HL-60/S4 (cell line): Measurements from ENCODE around the gene AAGAB.

Source experiments
- in situ Hi-C: fragments of 300-500 bp; cut with MboI; formaldehyde crosslinking; loops from 2 replicates; pipeline ENCODE4 v1.14.3; 2022; ENCODE audit warnings: low sequenced_read_pairs

Gene AAGAB

DNA sequence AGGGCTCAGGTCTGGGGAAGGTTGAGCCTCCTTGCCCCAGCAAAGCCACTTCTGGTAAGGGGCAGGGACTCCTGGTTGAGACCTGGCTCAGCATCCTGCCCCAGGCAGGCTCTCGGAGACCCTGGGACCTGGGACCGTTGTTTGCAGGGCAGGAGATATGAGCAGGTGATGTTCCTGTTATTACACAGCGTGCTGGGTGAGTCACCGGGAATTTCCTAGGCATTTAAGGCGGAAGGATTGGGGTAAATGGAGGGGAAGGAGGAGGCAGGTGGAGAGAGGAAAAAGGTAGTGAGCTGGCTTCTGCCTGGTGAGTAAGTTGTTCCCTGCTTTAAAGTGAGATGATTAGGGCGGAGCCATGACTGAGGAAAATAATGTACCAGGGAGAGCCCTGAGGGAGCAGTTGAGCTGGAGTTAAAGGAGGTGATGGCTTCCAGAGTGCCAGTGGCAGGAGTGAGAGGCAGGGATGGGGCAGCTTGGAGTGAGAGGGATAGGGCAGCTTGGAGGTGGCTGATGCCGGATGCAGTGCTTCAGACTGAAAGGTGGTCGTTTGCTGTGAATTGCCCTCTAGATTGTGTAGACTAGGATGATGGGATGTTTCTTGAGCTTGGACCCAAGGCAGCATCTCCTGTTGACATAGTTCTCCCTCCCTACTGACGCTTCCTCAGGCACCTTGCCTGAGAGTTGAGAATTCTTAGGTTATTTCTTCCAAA, 79.4 kb downstream of the AAGAB start:
- in situ Hi-C loops = no loop called here

DNA sequence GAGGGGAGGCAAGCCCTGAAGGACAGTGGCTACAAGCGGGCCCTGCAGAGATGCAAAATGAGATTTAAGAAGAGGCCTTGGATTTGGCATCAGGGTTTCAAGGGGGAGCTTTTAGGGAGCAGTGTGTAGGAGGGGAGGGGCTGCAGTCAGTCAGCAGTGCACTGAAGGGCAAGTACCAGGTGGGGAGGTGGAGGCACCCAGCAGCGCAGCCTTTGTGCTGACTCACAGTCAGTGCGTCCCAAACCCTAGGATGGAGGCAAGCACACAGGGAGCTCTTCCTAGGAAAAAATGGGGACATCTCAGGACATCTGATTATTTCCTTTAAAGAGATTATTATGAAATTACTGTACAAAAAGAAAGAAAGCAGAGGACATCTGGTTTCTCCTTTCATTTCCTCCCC, 80.0 kb downstream of the AAGAB start:
- in situ Hi-C loops = no loop called here

DNA sequence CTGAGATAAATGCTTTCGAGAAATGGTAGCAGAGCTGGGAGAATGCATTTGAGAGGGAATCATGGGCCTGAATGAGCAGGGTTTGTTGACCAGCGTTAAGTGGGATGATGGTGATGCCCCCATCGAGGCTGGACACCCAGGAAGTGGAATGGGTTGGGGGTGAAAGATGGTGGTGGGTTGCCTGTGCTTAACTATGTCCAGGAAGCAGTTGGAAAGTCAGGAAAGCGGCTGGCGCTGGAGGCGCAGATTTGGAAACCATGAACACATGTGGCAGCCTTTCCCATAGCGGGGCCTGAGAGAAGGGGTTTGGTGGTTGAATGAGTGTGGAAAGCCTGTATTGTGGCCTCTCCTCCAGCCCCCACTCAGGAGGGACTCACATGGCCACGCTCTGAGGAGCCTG, 80.7 kb downstream of the AAGAB start:
- in situ Hi-C loops = no loop called here

DNA sequence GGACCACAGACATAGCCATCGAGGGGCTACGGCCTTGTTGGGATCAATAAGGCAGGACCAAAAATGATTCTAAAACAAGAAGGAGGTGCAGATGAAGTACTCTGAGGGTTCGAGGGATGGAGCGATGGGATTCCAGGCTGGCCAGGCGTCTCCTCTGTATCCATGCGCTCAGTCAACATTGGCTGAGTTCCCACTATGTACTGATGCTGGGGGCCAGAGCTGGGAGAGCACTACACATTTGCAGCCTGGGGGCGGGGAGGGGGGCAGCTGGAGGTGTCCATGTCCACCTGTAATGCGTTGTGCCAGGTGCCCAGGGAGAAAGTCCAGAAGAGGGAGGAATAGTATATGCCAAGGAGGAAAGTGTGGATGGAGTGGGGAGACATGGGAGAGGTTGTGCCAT, 81.5 kb downstream of the AAGAB start:
- in situ Hi-C loops = no loop called here

DNA sequence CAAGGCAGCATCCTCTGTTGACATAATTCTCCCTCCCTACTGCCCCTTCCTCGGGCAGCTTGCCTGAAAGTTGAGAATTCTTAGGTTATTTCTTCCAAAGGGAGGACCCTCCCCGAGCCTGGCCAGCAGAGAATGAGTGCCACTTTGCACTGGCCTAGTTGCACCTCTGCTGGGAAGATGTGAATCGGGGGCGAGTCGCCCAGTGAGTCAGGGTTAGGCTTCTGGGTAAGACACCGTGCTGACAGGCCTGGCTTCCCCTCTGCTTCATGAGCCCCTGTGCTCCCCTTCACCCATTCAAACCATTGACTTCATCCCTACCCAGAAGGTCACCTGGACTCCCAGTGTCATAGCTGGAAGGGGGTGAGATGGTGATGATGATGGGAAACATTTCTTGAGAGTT, 82.3 kb downstream of the AAGAB start:
- in situ Hi-C loops = no loop called here

DNA sequence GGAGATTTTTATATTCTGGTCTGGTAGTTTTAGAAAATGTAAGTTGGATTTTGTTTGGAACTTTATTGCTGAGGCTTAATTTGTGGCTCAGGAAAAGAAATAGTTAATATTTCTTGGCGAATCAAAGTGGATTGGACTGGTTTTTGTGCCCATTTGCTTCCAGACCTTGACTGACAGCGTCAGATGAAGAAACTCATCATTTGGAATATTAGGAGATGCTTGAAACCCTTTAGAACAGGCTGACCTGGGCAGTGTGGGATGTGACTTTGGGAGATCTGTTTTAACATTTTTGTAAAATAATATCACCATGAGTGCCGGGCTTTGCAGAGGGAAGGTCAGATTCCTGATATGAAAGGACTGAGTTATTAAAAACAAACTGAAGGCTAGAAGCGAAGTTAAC, 83.0 kb downstream of the AAGAB start:
- in situ Hi-C loops = no loop called here

DNA sequence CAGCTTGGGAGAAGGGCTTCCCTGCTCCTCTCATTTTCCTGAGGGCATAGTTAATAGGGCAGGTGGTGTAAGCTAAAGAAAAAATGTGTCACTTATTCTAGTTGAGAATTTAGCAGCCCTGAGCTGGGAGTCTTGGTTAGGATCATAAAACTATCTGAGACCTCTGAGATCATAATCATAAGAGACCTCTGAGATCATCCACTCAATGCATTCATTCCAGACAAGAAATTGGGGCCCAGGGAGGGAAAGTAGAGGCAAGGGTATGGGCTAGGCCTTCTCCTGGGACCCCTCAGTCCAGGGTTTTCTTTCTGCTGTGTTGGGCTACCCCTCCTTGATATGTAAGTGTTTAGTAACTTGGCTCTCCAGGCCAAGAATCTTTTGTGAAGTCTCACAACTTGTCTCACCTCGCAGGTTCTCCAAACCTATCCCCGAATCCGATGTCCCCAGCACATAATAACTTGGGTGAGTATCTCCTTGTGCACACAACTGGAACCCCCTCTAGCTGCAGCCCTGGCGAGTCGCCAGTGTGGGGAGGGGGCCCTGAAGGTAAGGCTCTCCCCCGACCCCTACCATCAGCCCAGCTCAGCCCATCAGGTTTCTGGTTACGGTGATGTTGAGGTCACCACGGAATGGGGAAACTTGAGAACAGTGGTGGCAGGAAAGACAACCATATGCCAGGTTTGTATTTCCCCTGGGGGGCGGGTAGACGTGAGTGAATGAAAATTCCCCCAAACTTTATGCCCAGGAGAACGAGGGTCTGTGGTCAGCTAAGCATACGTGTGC, 84.1 kb downstream of the AAGAB start:
- in situ Hi-C loops = no loop called here

DNA sequence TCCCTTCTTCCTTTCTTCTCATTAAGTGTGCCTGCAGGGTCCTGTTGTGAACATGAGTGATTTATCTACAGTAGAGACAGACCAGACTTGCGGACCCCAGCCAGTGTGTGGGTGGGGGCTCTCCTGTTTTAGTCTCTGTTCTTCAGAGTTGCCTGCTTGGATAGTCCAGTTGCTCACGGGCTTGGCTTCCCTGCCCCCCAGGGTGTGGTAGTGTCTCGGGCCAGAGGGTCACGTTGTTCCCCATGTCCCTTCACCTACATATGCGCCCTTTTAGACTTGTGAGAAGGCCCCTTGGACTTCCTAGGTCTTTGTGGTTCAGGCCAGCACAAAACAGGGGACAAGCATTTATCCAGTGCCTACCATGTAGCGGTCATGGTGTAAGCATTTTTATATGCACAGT, 85.8 kb downstream of the AAGAB start:
- in situ Hi-C loops = no loop called here

DNA sequence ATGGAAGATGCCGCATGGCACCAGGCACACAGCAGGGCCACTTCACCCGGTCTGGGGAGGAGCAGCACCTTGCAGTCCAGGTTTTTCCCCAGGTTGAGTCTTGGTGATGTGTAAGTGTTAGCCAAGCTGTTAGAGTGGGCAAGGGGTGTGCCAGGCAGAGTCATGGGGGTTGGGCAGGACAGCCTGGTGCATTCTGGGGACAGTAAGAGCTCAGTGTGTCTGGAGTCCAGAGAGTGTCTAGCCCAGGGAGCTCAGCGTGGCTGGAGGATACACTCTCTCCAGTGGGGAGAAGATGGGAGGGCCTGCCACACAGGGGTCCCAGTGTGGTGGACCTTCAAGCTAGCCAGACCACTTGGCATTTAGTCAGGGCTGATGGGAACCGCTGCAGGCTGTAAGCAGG, 87.4 kb downstream of the AAGAB start:
- in situ Hi-C loops = no loop called here

DNA sequence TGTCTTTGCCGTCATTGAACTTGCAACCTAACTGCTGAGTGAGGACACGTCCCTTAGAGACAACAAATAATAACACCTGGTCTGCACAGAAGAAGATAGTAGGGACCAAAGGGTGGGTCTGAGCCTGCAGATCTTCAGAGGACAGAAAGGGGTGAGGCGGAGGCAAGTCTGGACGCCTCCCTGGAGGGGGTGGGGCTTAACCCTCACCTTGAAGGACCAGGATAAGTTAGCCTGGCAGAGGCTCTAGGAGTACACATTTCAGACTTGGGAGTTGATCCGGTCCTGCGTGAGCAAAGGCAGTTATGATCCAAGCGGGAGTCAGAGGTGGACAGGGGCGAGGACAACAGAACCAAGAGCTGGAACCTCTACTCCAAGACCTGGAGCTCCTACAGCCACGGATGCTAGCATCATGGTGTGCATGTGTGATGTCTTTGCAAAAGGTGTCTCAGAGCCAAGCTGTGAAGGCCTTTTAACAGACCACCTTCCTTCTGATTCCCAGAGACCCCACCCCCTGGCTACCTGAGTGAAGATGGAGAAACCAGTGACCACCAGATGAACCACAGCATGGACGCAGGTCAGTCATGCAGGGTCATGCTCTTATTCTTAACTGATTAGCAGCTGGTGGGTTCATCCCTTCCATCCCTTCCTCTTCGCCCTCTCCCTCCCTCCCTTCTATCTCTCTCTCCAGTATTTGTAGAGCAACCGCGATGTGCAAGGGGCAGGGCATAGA, 88.0 kb downstream of the AAGAB start:
- in situ Hi-C loops = no loop called here

DNA sequence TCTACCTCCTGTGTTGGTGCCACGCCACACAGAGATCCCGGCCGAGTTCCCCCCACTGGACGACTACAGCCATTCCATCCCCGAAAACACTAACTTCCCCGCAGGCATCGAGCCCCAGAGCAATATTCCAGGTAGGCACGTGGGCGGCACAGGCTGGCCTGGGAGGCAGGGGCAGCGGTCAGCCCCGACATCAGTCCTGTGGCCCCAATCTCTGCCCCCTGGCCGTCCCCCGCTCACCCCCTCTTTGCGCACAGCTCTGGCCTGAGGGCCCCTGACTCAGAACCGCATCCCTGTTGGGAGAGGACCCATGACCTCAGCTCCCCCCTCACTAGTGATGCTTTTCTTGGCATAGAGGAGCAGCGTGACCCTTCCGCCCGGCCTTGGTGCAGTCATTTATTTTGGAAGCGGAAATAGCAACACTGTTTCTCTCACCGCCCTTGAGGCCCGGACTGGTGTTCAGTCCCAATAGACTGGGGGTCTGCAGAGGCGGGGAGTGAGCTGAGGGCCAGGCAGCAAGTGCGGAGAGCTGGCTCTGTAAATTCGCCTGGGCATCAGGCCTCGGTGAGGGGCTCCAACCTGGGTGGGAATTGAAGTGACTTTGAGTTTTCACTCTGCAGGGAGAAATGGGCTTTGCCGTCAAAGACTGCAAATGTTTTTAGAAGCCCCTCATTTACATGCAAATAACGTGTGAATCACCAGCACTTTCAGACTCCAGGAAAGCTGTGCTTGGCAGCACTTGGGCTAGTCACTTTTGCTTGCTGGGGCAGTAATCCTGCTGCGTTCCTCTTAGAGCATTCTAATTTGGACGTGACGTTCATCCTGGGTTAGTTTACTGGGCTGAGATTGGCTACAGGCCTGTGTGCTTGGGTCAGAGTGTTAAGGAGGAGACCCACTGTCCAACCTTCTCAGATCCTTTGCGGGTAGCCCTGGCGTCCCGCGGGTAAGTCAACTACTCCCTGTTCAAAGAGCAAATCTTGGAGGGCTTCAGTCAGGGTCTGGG, 88.9 kb downstream of the AAGAB start:
- in situ Hi-C loops = no loop called here

DNA sequence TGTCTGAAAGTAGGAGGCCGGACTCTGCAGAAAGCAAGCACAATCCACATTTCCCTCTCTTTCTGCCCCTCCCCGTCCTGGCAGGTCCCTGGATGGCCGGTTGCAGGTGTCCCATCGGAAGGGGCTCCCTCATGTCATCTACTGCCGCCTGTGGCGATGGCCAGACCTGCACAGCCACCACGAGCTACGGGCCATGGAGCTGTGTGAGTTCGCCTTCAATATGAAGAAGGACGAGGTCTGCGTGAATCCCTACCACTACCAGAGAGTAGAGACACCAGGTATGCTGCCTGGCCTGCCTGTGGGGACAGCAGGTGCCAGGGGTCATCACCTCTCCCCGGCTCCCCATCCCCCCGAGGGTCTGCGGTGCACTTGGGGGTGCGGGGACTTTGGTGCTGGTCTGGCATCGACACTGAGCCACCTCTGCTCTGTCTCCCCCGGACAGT, 89.6 kb downstream of the AAGAB start:
- in situ Hi-C loops = no loop called here

DNA sequence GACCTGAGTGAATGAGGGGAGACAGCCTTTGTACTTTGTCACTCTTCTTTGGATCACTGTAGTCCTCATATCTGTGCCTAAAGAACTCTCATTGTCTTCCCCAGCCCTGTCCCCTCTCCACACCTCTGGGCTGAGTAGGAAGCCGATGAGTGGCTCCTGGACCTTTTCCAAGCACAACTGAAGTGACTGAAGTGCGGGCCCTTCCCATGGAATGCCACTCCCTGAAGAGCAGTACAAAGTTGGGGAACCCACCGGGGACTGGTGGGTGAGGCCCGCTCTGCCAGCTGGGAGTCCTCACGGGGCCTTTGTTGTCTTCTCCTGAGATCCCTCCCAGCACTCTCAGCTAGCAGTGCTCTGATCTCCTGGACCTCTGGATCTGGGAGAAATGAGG, 90.1 kb downstream of the AAGAB start:
- in situ Hi-C loops = no loop called here

DNA sequence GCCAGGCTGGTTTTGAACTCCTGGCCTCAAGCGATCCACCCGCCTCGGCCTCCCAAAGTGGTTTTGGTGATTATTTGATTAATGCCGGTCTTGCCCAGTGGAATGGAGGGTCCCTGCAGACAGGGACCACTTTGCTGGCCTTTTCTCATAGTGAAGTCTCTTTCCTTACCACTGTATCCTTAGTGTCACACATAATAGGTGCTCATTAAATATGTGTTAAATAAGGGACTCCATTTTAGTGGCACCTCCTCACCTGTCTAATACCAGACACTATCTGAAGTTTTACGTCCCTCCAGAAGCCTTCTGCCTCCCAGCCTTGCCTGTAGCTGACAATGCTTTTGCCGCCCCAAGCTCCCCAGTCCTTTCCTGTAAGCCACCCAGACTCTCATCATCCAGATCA, 91.3 kb downstream of the AAGAB start:
- in situ Hi-C loops = no loop called here

DNA sequence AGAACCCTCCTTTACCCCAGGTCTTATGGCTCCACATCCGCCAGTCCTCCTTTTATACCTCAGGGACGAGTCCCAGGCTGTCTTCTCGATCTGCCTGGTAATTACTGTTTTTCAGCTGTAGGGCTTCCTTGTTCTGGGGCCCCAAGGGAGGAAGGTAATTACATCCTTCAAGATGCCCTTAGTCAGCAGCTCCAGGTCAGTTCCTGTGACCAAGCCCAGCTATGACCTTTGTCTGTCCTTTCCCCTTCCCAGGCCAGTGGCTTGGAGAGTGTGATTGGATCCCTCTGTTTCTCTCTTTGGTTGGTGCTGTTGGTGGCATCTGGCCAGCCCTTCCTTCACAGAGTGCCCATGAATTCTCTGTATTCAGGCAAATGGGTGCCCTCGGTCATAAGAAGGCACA, 92.6 kb downstream of the AAGAB start:
- in situ Hi-C loops = no loop called here

DNA sequence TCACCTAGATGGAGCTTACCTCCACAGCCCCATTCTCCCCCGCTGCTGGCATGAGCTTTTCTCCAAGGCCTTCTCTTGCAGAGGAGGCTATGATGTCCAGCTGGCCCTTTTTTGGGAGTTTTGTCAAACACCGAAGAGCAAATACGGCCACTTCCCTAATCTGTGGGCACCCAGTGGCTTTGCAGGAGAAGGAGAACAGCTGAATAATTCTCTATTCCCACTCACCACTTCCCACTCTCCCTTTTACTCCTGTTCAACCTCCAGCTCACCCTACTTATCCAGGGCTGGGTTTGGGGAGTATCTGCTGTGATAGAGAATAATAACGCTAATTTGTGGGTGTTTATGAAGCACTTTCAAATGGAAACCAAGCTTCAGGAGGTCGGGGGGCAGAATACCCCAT, 93.0 kb downstream of the AAGAB start:
- in situ Hi-C loops = no loop called here

DNA sequence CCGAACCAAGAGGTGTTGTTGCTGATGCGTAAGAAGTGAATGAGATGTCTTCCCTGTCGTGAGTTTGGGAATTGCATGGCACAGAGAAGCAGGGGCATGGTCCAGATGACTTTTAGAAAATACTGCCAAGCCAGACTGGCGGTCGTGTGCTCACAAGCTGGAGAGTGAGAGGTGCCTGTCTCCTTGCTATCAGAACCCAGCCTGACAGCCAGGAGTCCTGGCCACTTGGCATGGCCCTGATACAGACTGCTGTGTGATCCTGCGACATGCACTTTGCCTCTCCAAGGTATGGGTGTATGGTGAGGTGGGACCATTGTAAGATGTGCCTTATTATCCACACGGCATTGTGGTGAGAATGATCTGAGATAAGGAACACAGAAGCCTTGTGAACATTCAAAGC, 96.1 kb downstream of the AAGAB start:
- in situ Hi-C loops = no loop called here

DNA sequence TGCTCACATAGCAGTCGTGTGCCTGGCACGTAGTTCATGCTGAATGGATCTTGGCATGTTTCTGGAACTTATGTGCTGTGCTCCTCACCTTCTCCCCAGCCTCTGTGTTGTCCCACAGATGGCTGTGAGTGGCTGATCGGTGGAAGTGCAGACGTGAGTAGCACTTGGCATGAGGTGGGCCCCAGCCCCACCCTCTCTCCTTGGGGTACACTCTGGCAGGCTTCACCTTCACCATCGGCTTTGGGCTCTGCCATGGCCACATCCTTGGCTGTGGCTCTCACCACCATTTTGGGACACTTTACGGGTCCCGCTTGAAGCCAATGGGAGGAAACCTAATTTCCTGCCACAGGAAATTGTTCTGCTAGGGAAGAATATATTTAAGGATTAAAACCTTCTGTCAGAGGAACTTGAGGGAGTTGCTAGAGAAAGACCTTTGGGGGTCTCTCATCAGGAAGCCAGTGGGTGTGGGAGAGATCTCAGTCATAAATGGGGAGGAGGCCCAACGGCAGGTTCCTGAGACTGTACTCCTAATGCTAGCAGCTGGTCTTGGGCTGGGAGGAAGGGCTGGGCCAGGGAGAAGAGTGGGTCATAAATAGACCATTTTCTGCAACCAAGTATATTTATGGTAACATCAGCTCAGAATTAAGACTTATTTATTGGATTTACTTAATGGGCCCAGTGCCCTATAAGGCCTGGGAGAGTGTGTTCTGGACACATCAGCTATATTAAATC, 96.8 kb downstream of the AAGAB start:
- in situ Hi-C loops = no loop called here

DNA sequence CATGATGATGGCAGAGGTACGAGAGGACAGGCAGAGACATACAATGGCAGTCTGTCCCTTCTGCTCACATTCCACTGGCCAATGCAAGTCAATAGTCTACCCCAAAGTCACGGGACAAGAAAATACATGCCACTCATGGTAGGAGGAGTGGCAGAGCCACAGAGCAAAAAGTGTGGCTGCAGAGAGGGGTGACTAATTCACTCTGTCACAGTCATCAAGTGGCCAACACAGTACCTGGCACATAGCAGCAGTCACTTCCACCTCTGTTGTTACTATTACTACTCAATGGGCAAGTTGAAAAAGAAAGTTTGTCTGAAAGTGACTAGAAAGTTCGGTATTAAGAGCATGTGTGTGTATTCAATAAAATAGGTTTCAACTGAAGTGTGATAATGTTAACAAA, 97.6 kb downstream of the AAGAB start:
- in situ Hi-C loops = no loop called here

DNA sequence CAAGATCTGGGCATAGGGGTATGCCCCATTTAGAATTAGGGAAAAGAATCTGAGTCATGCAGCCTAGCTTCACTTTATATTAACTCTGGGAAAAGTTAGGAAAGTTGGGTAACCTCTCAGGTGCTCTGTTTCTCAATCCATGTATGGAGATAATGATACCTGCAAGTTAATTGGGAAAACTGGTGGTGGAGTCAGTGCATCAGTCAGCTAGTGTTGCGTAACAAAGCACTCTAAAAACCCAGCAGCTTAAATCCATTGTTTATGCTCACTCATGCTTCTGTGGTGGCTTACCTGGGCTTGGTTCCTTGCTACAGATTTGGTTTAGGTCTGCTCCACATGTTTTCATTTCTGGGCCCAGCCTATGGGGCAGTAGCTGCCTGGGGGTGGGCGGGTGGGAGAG, 98.0 kb downstream of the AAGAB start:
- in situ Hi-C loops = no loop called here
